HG02610 (cell line): Measurements from ENCODE around the gene RASGRP4.

ENCODE experiments used
- ATAC-seq: cut with Tn5 transposase; IDR thresholded peaks from one replicate; pipeline ENCODE4 v1.9.1; 2021; ENCODE audit warnings: mild to moderate bottlenecking, moderate library complexity; ENCODE audit not compliant: unreplicated experiment

RASGRP4 gene

GRCh38 chr19:38391911-38392464, 34.0 kb downstream of the RASGRP4 start:
- no peak for ATAC-seq

- no peak for ATAC-seq
These were observed 35.8 kb downstream of the RASGRP4 start for GRCh38 chr19:38389957-38390924.

GRCh38 chr19:38389101-38389925, 36.7 kb downstream of the RASGRP4 start:
- no peak for ATAC-seq

- no peak for ATAC-seq
These were observed 37.5 kb downstream of the RASGRP4 start, which contains the start of gene SPRED3 for GRCh38 chr19:38388349-38389100. TSS of gene SPRED3 (plus strand) at chr19:38388697. CDS start at chr19:38390303, 1,606 bp downstream.

- no peak for ATAC-seq
These were observed 38.3 kb downstream of the RASGRP4 start, which contains the start of gene GGN for GRCh38 chr19:38387550-38388348. TSS of gene GGN (minus strand) at chr19:38388034. CDS start at chr19:38387261, 773 bp downstream.

GRCh38 chr19:38386971-38387549, 39.0 kb downstream of the RASGRP4 start:
- no peak for ATAC-seq

- no peak for ATAC-seq
These were observed 39.6 kb downstream of the RASGRP4 start for GRCh38 chr19:38386300-38386970.

- ATAC-seq, result no peak
These were observed 40.2 kb downstream of the RASGRP4 start for GRCh38 chr19:38385804-38386257.

GRCh38 chr19:38385057-38385803, 40.8 kb downstream of the RASGRP4 start:
- no peak for ATAC-seq

GRCh38 chr19:38384209-38385027, 41.6 kb downstream of the RASGRP4 start:
- ATAC-seq, result no peak

- no peak for ATAC-seq
These were observed 42.3 kb downstream of the RASGRP4 start for GRCh38 chr19:38383743-38384142.

GRCh38 chr19:38383184-38383583, 42.8 kb downstream of the RASGRP4 start:
- no peak for ATAC-seq

- ATAC-seq, result no peak
These were observed 44.9 kb downstream of the RASGRP4 start for GRCh38 chr19:38381138-38381537.

- no peak for ATAC-seq
These were observed 47.2 kb downstream of the RASGRP4 start for GRCh38 chr19:38378866-38379265.

GRCh38 chr19:38377052-38377451, 49.0 kb downstream of the RASGRP4 start:
- no peak for ATAC-seq

GRCh38 chr19:38376576-38376975, 49.4 kb downstream of the RASGRP4 start:
- ATAC-seq, result no peak

- ATAC-seq, result no peak
These were observed 50.3 kb downstream of the RASGRP4 start for GRCh38 chr19:38375748-38376147.
